HEK293 (cell line): ENCODE results near the gene NR1H3.

Experiments used
- CTCF ChIA-PET: fragments of 350-600 bp; formaldehyde crosslinking; extraction: SDS; loops from one replicate; lab custom pipeline; 2021; ENCODE audit warnings: antibody characterized with exemption; lab: Yijun Ruan, JAX
- POLR2A ChIA-PET: fragments of 300-600 bp; formaldehyde crosslinking; extraction: SDS; loops from one replicate; lab custom pipeline; 2020; ENCODE audit warnings: antibody characterized with exemption, inconsistent platforms; lab: Yijun Ruan, JAX
- H3K27ac ChIP-seq: fragments of 200-500 bp; sonication (Bioruptor generic); 2 replicates; pipeline ENCODE4 v1.5.1; 2014; ENCODE audit warnings: low read depth, low read length, control low read depth, inconsistent platforms; ENCODE audit errors: extremely low read depth
- H3K36me3 ChIP-seq, 2 experiments: fragments of 200-500 bp in 1 of 2; sonication (Bioruptor generic) in 1 of 2; 1 replicate in 1 of 2; 2 replicates in 1 of 2; pipeline ENCODE4 v1.5.1; 2014 to 2017; ENCODE audit warnings: inconsistent platforms in 2 of 2, low read length in 2 of 2; ENCODE audit not compliant: control insufficient read depth in 2 of 2, insufficient read depth in 1 of 2
- H3K4me1 ChIP-seq: fragments of 200-500 bp; sonication (Bioruptor generic); 2 replicates; pipeline ENCODE4 v1.5.1; 2014; ENCODE audit warnings: mild to moderate bottlenecking, low read length, inconsistent platforms; ENCODE audit not compliant: control insufficient read depth, insufficient read depth
- H3K4me3 ChIP-seq: 2 replicates; pipeline ENCODE4 v1.5.1; 2011; ENCODE audit warnings: low read depth, mild to moderate bottlenecking, control low read depth, low read length, moderate library complexity
- H3K9me3 ChIP-seq: fragments of 200-500 bp; sonication (Bioruptor generic); 2 replicates; pipeline ENCODE4 v1.5.1; 2014; ENCODE audit warnings: low read depth, low read length, inconsistent platforms; ENCODE audit not compliant: control insufficient read depth, insufficient read depth
- GLI4 ChIP-seq: fragments of 450-650 bp; formaldehyde crosslinking; IDR thresholded peaks from 2 replicates; pipeline ENCODE4 v1.5.1; 2016; ENCODE audit warnings: missing biosample characterization, missing genetic modification characterization
- IKZF3 ChIP-seq: fragments of 450-650 bp; IDR thresholded peaks from 2 replicates; pipeline ENCODE4 v1.5.0; 2018; ENCODE audit warnings: missing biosample characterization, mild to moderate bottlenecking, missing genetic modification characterization, moderate library complexity
- KLF1 ChIP-seq: fragments of 450-650 bp; formaldehyde crosslinking; IDR thresholded peaks from 2 replicates; pipeline ENCODE4 v1.5.1; 2016; ENCODE audit warnings: missing biosample characterization, missing genetic modification characterization
- MYNN ChIP-seq: fragments of 450-650 bp; formaldehyde crosslinking; IDR thresholded peaks from 2 replicates; pipeline ENCODE4 v1.5.1; 2016; ENCODE audit warnings: missing biosample characterization, missing genetic modification characterization, borderline replicate concordance
- PRDM1 ChIP-seq: fragments of 450-650 bp; formaldehyde crosslinking; IDR thresholded peaks from 2 replicates; pipeline ENCODE4; 2016; ENCODE audit warnings: missing biosample characterization, missing genetic modification characterization
- ZNF138 ChIP-seq: fragments of 450-650 bp; formaldehyde crosslinking; IDR thresholded peaks from 2 replicates; pipeline ENCODE4 v1.5.1; 2016; ENCODE audit warnings: missing biosample characterization, missing genetic modification characterization, borderline replicate concordance
- ZNF202 ChIP-seq: fragments of 450-650 bp; formaldehyde crosslinking; IDR thresholded peaks from 2 replicates; pipeline ENCODE4 v1.5.1; 2016; ENCODE audit warnings: missing biosample characterization, missing genetic modification characterization, borderline replicate concordance
- ZNF48 ChIP-seq: fragments of 450-650 bp; formaldehyde crosslinking; IDR thresholded peaks from 2 replicates; pipeline ENCODE4 v1.5.1; 2016; ENCODE audit warnings: missing biosample characterization, missing genetic modification characterization
- ZNF623 ChIP-seq: fragments of 450-650 bp; formaldehyde crosslinking; IDR thresholded peaks from 2 replicates; pipeline ENCODE4 v1.5.1; 2016; ENCODE audit warnings: missing biosample characterization, missing genetic modification characterization
- ZNF677 ChIP-seq: fragments of 450-650 bp; IDR thresholded peaks from 2 replicates; pipeline ENCODE4 v1.5.0; 2018; ENCODE audit warnings: missing biosample characterization, mild to moderate bottlenecking, missing genetic modification characterization, moderate library complexity
- TF ChIP-seq, protein P1 (sequence below): fragments of 450-650 bp; formaldehyde crosslinking; IDR thresholded peaks from 2 replicates; pipeline ENCODE4 v1.5.1; 2016; ENCODE audit warnings: missing biosample characterization, missing genetic modification characterization, borderline replicate concordance
- TF ChIP-seq, protein P2 (sequence below): fragments of 450-650 bp; formaldehyde crosslinking; IDR thresholded peaks from 2 replicates; pipeline ENCODE4 v1.5.1; 2016; ENCODE audit warnings: missing biosample characterization, missing genetic modification characterization
- TF ChIP-seq, protein P3 (sequence below): fragments of 450-650 bp; formaldehyde crosslinking; IDR thresholded peaks from 2 replicates; pipeline ENCODE4 v1.5.1; 2016; ENCODE audit warnings: missing biosample characterization, missing genetic modification characterization

Gene NR1H3

DNA sequence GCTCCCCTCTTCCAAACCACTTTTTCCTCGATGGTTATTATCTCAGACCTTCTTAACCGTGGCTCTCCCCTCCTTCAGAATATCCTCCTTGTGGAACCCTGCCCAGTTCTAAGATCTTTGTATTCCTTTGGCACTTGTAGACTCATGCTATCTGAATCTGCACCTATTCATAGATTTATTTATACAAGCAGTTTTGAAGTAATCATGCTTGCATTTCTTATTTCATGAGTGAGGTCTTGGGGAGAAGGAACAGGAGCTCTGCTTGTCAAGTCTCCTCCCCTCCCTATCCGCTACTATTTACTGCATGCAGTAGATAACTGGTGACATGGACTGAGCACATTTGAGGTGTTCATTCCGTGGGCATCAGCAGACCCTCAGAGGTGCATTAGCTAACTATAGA is 6.7 kb downstream of the NR1H3 start (continued):
- TF ChIP-seq, protein P1, sequence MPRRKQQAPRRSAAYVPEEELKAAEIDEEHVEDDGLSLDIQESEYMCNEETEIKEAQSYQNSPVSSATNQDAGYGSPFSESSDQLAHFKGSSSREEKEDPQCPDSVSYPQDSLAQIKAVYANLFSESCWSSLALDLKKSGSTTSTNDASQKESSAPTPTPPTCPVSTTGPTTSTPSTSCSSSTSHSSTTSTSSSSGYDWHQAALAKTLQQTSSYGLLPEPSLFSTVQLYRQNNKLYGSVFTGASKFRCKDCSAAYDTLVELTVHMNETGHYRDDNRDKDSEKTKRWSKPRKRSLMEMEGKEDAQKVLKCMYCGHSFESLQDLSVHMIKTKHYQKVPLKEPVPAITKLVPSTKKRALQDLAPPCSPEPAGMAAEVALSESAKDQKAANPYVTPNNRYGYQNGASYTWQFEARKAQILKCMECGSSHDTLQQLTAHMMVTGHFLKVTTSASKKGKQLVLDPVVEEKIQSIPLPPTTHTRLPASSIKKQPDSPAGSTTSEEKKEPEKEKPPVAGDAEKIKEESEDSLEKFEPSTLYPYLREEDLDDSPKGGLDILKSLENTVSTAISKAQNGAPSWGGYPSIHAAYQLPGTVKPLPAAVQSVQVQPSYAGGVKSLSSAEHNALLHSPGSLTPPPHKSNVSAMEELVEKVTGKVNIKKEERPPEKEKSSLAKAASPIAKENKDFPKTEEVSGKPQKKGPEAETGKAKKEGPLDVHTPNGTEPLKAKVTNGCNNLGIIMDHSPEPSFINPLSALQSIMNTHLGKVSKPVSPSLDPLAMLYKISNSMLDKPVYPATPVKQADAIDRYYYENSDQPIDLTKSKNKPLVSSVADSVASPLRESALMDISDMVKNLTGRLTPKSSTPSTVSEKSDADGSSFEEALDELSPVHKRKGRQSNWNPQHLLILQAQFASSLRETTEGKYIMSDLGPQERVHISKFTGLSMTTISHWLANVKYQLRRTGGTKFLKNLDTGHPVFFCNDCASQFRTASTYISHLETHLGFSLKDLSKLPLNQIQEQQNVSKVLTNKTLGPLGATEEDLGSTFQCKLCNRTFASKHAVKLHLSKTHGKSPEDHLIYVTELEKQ, result no peak
- TF ChIP-seq KLF1 (tag by site-specific recombination) (no peak), ZNF202 (tag by site-specific recombination) (no peak), ZNF677 (no peak), MYNN (tag by site-specific recombination) (no peak), ZNF138 (tag by site-specific recombination) (no peak), GLI4 (no peak)
- TF ChIP-seq, protein P2, sequence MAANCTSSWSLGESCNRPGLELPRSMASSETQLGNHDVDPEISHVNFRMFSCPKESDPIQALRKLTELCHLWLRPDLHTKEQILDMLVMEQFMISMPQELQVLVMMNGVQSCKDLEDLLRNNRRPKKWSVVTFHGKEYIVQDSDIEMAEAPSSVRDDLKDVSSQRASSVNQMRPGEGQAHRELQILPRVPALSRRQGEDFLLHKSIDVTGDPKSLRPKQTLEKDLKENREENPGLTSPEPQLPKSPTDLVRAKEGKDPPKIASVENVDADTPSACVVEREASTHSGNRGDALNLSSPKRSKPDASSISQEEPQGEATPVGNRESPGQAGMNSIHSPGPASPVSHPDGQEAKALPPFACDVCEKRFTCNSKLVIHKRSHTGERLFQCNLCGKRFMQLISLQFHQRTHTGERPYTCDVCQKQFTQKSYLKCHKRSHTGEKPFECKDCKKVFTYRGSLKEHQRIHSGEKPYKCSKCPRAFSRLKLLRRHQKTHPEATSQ, result no peak
- TF ChIP-seq, protein P3, sequence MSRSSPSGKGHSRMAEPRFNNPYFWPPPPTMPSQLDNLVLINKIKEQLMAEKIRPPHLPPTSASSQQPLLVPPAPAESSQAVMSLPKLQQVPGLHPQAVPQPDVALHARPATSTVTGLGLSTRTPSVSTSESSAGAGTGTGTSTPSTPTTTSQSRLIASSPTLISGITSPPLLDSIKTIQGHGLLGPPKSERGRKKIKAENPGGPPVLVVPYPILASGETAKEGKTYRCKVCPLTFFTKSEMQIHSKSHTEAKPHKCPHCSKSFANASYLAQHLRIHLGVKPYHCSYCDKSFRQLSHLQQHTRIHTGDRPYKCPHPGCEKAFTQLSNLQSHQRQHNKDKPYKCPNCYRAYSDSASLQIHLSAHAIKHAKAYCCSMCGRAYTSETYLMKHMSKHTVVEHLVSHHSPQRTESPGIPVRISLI (tag by site-specific recombination), result no peak
- TF ChIP-seq, all 188 proteins: peak for 0

DNA sequence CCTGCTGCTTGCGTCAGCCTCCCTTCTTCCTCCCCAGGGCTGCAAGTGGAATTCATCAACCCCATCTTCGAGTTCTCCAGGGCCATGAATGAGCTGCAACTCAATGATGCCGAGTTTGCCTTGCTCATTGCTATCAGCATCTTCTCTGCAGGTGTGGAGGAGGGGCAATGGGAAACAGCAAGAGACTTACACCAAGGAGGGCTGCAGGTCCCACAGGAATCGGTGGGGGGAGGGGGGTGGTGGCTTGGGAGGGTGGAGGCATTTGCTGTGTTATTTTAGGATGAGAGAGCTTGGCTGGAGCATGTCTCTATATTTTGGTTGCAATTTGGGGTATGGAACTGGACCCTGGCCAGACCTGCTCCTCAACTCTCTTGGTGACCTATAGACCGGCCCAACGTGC is 10.1 kb downstream of the NR1H3 start:
- POLR2A ChIA-PET, result interaction anchor here (0.7 to 1.4 kb wide), 2 partner anchors 19 to 27 kb away, joined by 3 to 6 read pairs; partner anchors contain the start of gene ACP2
- no peak overlapping the region for H3K4me3 ChIP-seq
- H3K4me1 ChIP-seq, result peaks cover 13% of the 10 kb centered on the region; the same call in 1 of the 2 replicates
- TF ChIP-seq ZNF623, result no peak
- H3K27ac ChIP-seq, result no peak overlapping the region
- CTCF ChIA-PET, result interaction anchor here (1.4 to 3.0 kb wide), 2 partner anchors 9 to 12 kb away, joined by 4 to 28 read pairs; partner anchors contain the start of gene NR1H3
- H3K9me3 ChIP-seq, result no peaks in the 10 kb centered on the region
- no peaks in the 10 kb centered on the region for H3K36me3 ChIP-seq

DNA sequence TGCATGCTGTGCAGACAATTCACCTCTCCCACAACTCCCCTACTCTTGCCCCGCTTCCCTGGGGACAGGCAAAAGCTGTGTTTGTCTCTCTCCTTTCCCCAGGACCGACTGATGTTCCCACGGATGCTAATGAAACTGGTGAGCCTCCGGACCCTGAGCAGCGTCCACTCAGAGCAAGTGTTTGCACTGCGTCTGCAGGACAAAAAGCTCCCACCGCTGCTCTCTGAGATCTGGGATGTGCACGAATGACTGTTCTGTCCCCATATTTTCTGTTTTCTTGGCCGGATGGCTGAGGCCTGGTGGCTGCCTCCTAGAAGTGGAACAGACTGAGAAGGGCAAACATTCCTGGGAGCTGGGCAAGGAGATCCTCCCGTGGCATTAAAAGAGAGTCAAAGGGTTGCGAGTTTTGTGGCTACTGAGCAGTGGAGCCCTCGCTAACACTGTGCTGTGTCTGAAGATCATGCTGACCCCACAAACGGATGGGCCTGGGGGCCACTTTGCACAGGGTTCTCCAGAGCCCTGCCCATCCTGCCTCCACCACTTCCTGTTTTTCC is 10.7 kb downstream of the NR1H3 start:
- TF ChIP-seq PRDM1 (tag by site-specific recombination) (0 out of 2 replicates have a peak, but pooled peaks have one; percentile 70), IKZF3 (tag by site-specific recombination) (peak; percentile 43; the same call in 1 of the 2 replicates), ZNF48 (no peak)
- ChIA-PET CTCF (interaction anchor here (3.0 kb wide), 1 partner anchor 10 kb away, joined by 28 read pairs; the partner anchor contains the start of gene NR1H3), POLR2A (interaction anchor here (1.4 kb wide), 1 partner anchor 20 kb away, joined by 6 read pairs; the partner anchor contains the start of gene ACP2)
- no peak overlapping the region for H3K4me3 ChIP-seq
- peaks cover 0 to under 1% of the 10 kb centered on the region in 2 experiments; a peak in 1 of 3 replicates for H3K36me3 ChIP-seq
- no peaks in the 10 kb centered on the region for H3K9me3 ChIP-seq
- H3K27ac ChIP-seq, result peak overlapping the region; percentile 70; the same call in 1 of the 2 replicates
- H3K4me1 ChIP-seq, result peaks cover 13% of the 10 kb centered on the region; the same call in 1 of the 2 replicates
